Mesodermal cell (in vitro differentiated cells): ENCODE results near the gene SCPEP1.

Experiments
- H3K27ac ChIP-seq: 2 replicates; pipeline ENCODE4 v1.7.0; 2013; ENCODE audit warnings: mild to moderate bottlenecking, low read depth, low read length, moderate library complexity; ENCODE audit not compliant: severe bottlenecking
- H3K36me3 ChIP-seq: 2 replicates; pipeline ENCODE4 v1.7.1; 2013; ENCODE audit warnings: mild to moderate bottlenecking, low read length, moderate library complexity; ENCODE audit not compliant: control insufficient read depth, insufficient read depth
- H3K4me1 ChIP-seq: one replicate; pipeline ENCODE4 v1.7.1; 2013; ENCODE audit warnings: mild to moderate bottlenecking, low read length; ENCODE audit not compliant: insufficient read depth, control insufficient read depth, poor library complexity, severe bottlenecking
- H3K4me3 ChIP-seq: 2 replicates; pipeline ENCODE4 v1.7.0; 2013; ENCODE audit warnings: low read length, control low read depth, mild to moderate bottlenecking; ENCODE audit not compliant: insufficient read depth, poor library complexity, severe bottlenecking; ENCODE audit errors: extremely low read depth
- H3K9me3 ChIP-seq: 2 replicates; pipeline ENCODE4 v1.7.1; 2013; ENCODE audit warnings: mild to moderate bottlenecking, low read length, moderate library complexity; ENCODE audit not compliant: control insufficient read depth
- WGBS, 2 experiments: methylation state at CpG; one replicate each; pipeline ENCODE4 v1.1.5; 2013; ENCODE audit warnings: missing lambda C conversion rate in 2 of 2; ENCODE audit not compliant: insufficient coverage in 2 of 2; 5-methylcytosine and 5-hydroxymethylcytosine counted together

SCPEP1 gene

GRCh38 chr17:57020208-57020607 lies 42.3 kb downstream of the SCPEP1 start:
- WGBS, 2 experiments: 89 to 91% methylated on average over 3 of the region's 3 CpGs
- Histone ChIP-seq H3K27ac (no peak overlapping the region), H3K36me3 (no peaks in the 10 kb centered on the region), H3K9me3 (peaks cover 11% of the 10 kb centered on the region), H3K4me3 (no peak overlapping the region), H3K4me1 (no peaks in the 10 kb centered on the region)

GRCh38 chr17:57021226-57021940 lies 43.5 kb downstream of the SCPEP1 start:
- no peaks in the 10 kb centered on the region for H3K4me1 ChIP-seq
- peaks cover 17% of the 10 kb centered on the region for H3K9me3 ChIP-seq
- 89 to 98% methylated on average over 2 to 4 of the region's 4 CpGs for WGBS, 2 experiments
- H3K27ac ChIP-seq: no peak overlapping the region
- H3K36me3 ChIP-seq: no peaks in the 10 kb centered on the region
- no peak overlapping the region for H3K4me3 ChIP-seq

DNA sequence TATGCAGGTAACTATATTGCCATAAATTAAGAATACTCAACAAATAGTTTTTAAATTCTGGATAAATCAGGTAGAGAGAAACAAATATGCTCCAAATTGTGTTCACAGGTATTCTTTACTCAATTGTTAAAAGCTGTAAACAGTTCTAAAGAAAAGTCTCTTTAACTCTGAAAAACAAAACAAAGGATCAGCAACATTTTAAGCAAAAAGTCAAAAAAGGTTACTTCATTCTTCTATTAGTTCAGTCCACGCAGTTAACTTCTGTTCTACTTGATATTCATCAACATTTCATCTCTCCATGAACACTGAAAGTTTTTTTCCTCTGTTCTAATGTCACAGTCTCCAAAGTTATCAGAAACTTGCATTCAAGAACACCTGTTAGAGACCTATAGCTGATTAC lies 47.9 kb downstream of the SCPEP1 start:
- Histone ChIP-seq H3K4me3 (no peak overlapping the region), H3K36me3 (no peaks in the 10 kb centered on the region), H3K9me3 (peaks cover 29% of the 10 kb centered on the region), H3K27ac (no peak overlapping the region), H3K4me1 (no peaks in the 10 kb centered on the region)
- 73 to 82% methylated on average over 1 of the region's 1 CpG for WGBS, 2 experiments

- H3K27ac ChIP-seq: no peak overlapping the region
- no peaks in the 10 kb centered on the region for H3K36me3 ChIP-seq
- no peak overlapping the region for H3K4me3 ChIP-seq
- H3K4me1 ChIP-seq: no peaks in the 10 kb centered on the region
- H3K9me3 ChIP-seq: peaks cover 29% of the 10 kb centered on the region
- WGBS, 2 experiments: no CpG with 5 or more reads among the region's 1 CpG
Observed at GRCh38 chr17:57027852-57028251, 49.9 kb downstream of the SCPEP1 start.

DNA sequence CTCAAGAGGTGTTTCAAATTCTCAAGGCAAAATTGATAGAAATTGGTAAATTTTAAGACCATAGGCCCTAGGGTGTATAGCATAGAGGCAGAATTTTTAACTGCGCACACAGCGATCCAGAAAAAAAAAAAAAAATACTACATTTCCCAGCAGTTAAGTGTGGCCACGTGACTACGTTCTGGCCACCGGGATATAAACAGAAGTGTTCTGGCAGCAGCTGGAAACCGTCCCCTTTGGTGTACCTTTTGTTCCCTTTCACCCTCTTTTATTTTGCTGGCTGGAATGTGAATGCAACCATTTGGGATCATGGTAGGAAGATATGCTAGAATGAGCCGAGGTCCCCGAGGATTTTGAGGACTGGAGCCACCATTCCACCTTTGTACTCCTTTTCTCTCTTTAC lies 54.4 kb downstream of the SCPEP1 start:
- H3K27ac ChIP-seq: no peak overlapping the region

GRCh38 chr17:57033296-57033695 lies 55.4 kb downstream of the SCPEP1 start:
- peaks cover 6% of the 10 kb centered on the region for H3K9me3 ChIP-seq
- WGBS, 2 experiments: 50% methylated on average over 2 of the region's 3 CpGs; no CpG with 5 or more reads in 1 of the 2 experiments

More for the DNA sequence above, 54.4 kb downstream of the SCPEP1 start:
- Histone ChIP-seq H3K4me3 (no peak overlapping the region), H3K36me3 (no peaks in the 10 kb centered on the region), H3K4me1 (no peaks in the 10 kb centered on the region), H3K9me3 (peaks cover 8% of the 10 kb centered on the region)
- WGBS, 2 experiments: 100% methylated on average over 2 of the region's 8 CpGs; no CpG with 5 or more reads in 1 of the 2 experiments

GRCh38 chr17:57034807-57035754 lies 57.1 kb downstream of the SCPEP1 start:
- H3K36me3 ChIP-seq: no peaks in the 10 kb centered on the region
- H3K4me3 ChIP-seq: no peak overlapping the region
- H3K4me1 ChIP-seq: no peaks in the 10 kb centered on the region
- H3K27ac ChIP-seq: no peak overlapping the region
- no peaks in the 10 kb centered on the region for H3K9me3 ChIP-seq
- WGBS, 2 experiments: 91 to 93% methylated on average over 8 of the region's 10 CpGs

More at GRCh38 chr17:57033296-57033695, 55.4 kb downstream of the SCPEP1 start:
- Histone ChIP-seq H3K27ac (no peak overlapping the region), H3K4me1 (no peaks in the 10 kb centered on the region), H3K36me3 (no peaks in the 10 kb centered on the region), H3K4me3 (no peak overlapping the region)

- no peak overlapping the region for H3K27ac ChIP-seq
- WGBS, 2 experiments: 85 to 88% methylated on average over 1 to 2 of the region's 4 CpGs
- no peak overlapping the region for H3K4me3 ChIP-seq
Observed at GRCh38 chr17:57035971-57036481, 58.1 kb downstream of the SCPEP1 start.

GRCh38 chr17:57037411-57037810 lies 59.5 kb downstream of the SCPEP1 start:
- no peaks in the 10 kb centered on the region for H3K4me1 ChIP-seq
- H3K4me3 ChIP-seq: no peak overlapping the region
- H3K9me3 ChIP-seq: no peaks in the 10 kb centered on the region
- H3K27ac ChIP-seq: no peak overlapping the region
- no peaks in the 10 kb centered on the region for H3K36me3 ChIP-seq
- no CpG with 5 or more reads among the region's 1 CpG for WGBS, 2 experiments

More at GRCh38 chr17:57035971-57036481, 58.1 kb downstream of the SCPEP1 start:
- Histone ChIP-seq H3K4me1 (no peaks in the 10 kb centered on the region), H3K9me3 (no peaks in the 10 kb centered on the region), H3K36me3 (no peaks in the 10 kb centered on the region)

DNA sequence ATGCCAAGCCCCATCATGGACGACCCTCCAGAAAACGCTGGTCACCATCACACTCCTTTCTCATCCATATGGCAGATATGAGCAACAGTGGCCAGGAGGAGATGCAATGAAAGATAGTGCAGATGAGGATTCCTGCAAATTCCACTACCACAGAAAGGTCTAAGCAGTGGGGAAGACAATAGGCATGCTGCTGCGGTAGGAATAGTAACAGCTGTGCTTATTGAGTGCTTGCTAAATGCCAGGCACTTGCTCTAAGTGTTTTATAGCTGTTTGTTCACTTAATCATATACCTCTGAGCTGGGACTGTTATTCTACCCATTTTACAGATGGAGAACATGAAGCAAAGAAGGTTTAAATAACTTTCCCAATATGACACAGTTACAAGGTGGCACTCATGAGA lies 60.6 kb downstream of the SCPEP1 start:
- Histone ChIP-seq H3K4me3 (no peak overlapping the region), H3K4me1 (no peaks in the 10 kb centered on the region), H3K36me3 (no peaks in the 10 kb centered on the region), H3K27ac (no peak overlapping the region), H3K9me3 (no peaks in the 10 kb centered on the region)
- WGBS, 2 experiments: 80% methylated on average over 2 of the region's 3 CpGs; no CpG with 5 or more reads in 1 of the 2 experiments
